Erythroblast (primary cell): ENCODE data around the gene SPINK4.

ENCODE experiments used
- GATA1 ChIP-seq: IDR thresholded peaks from 2 replicates; pipeline ENCODE4 v1.6.1; 2011; ENCODE audit warnings: low read depth, mild to moderate bottlenecking, control low read depth, low read length, moderate library complexity
- POLR2A ChIP-seq: IDR thresholded peaks from 2 replicates; pipeline ENCODE4 v1.6.1; 2011; ENCODE audit warnings: mild to moderate bottlenecking, low read length

DNA sequence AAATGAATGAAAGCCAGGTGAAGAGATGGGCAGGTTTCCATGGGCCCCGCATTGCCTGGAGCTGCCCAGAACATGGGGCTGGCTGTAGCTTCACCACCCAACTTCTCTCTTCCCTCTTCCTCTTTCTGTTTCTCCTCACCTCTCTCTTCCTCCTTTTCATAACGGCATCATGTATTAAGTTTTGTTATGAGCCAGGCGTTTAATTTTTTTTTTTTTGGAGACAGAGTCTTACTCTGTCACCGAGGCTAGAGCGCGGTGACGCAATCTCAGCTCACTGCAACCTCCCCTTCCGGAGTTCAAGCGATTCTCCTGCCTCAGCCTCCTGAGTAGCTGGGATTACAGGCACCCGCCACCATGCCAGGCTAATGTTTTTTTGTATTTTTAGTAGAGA, 13.0 kb upstream of the SPINK4 start:
- TF ChIP-seq POLR2A (no peak), GATA1 (no peak)
